Measurements from ENCODE around the gene CANT1.
"Not testable (repeated sequence)": the region's sequence is repeated elsewhere in the genome, so short reads cannot be mapped to it uniquely, and the experiment has no call there.

The CANT1 gene

DNA sequence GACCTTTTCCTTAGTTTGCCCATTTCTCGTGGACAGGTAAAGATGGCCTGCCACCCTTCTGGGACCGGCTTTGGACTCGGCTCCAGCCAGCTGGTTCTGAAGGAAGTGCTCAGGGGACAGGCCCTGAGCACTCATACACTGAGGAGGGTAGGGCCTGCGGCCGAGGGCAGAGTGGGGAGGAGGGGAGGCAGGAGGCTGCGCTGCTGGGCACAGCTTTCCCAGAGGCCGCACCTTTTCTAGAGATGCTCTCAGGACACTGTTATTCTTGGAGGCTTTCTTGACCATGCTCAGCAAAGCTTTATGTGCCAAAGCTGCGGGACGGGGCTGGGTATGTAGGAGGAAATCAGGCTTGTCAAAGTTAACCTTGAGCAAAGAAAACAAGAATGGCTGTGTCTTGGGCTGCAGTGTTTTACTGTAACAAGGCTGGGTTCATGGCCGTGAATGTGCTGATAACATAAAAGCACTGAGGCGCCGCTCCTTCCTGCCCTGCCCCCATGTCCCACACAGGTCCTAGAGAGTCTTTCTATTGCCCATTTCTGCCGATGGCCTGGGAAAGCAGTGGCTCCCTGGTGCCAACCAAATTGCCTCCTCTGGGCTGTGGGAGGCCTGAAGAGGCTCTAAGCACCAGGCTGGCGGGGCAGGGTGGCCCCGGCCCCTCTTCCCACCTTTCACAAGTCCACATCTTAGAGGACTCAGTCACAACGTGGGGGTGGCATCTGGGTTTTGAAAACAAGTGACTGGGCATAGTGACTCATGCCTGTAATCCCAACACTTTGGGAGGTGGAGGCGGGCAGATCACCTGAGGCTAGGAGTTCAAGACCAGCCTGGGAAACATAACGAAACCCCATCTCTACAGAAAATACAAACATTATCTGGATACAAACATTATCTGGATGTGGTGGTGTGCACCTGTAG lies 62.1 kb downstream of the CANT1 start:
- H3K27ac ChIP-seq = no peak overlapping the region

DNA sequence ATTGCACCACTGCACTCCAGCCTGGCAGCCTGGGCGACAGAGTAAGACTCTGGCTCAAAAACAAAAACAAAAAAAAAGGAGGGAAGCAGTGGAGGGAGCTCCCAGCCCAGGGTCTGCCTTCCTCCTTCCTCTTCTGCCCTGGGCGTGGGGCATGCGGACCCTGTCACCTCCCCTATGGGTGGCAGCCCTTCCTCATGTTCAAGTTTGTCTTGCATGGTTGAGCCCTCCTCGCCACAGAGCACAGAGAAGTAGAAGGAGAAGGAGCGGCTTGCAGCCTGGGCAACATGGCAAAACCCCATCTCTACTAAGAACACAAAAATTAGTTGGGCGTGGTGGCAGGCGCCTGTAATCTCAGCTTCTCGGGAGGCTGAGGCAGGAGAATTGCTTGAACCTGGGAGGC lies 62.9 kb downstream of the CANT1 start:
- Histone ChIP-seq H3K27ac (no peak overlapping the region), H3K4me1 (no peaks in the 10 kb centered on the region), H3K27me3 (peaks cover 0 to 4% of the 10 kb centered on the region in 2 donors), H3K4me3 (no peak overlapping the region), H3K36me3 (no peaks in the 10 kb centered on the region), H3K9me3 (peaks cover 4 to 13% (median 12%) of the 10 kb centered on the region in 3 donors)
- DNase-seq = no peak
- intact Hi-C loops (cut with DNase I; ENCODE audit: low total_unique reads) = no loop called here
- TF ChIP-seq, protein P1, sequence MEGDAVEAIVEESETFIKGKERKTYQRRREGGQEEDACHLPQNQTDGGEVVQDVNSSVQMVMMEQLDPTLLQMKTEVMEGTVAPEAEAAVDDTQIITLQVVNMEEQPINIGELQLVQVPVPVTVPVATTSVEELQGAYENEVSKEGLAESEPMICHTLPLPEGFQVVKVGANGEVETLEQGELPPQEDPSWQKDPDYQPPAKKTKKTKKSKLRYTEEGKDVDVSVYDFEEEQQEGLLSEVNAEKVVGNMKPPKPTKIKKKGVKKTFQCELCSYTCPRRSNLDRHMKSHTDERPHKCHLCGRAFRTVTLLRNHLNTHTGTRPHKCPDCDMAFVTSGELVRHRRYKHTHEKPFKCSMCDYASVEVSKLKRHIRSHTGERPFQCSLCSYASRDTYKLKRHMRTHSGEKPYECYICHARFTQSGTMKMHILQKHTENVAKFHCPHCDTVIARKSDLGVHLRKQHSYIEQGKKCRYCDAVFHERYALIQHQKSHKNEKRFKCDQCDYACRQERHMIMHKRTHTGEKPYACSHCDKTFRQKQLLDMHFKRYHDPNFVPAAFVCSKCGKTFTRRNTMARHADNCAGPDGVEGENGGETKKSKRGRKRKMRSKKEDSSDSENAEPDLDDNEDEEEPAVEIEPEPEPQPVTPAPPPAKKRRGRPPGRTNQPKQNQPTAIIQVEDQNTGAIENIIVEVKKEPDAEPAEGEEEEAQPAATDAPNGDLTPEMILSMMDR (IDR thresholded peaks at IDR 0.05) = no peak

More for the DNA sequence above, 62.1 kb downstream of the CANT1 start:
- intact Hi-C loops (cut with DNase I; ENCODE audit: low total_unique reads) = no loop called here
- H3K27me3 ChIP-seq = peaks cover 0 to 4% of the 10 kb centered on the region in 2 donors
- TF ChIP-seq, protein P1 (IDR thresholded peaks at IDR 0.05) = no peak
- no peak for DNase-seq
- H3K4me1 ChIP-seq = no peaks in the 10 kb centered on the region
- no peak overlapping the region for H3K4me3 ChIP-seq
- peaks cover 4 to 14% (median 14%) of the 10 kb centered on the region in 3 donors for H3K9me3 ChIP-seq
- no peaks in the 10 kb centered on the region for H3K36me3 ChIP-seq

DNA sequence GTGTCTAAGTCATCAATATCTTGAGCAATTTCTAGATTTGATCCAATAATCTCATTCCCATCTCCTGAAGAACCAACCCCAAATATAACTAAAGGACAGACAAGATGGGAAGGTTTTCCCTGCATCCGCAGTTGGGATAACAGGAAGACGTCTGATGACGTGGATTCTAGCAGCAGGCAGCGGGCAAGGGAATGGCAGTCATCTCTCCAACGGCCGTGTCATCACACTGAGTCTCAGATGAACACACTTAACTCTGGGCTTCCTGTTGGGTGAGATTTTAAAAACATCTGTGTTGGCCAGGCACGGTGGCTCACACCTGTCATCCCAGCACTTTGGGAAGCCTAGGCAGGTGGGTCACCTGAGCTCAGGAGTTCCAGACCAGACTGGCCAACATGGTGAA lies 63.4 kb downstream of the CANT1 start:
- no peak for DNase-seq
- intact Hi-C loops (cut with DNase I; ENCODE audit: low total_unique reads) = no loop called here
- H3K4me3 ChIP-seq = no peak overlapping the region
- no peaks in the 10 kb centered on the region for H3K4me1 ChIP-seq
- H3K9me3 ChIP-seq = peaks cover 4 to 10% (median 7%) of the 10 kb centered on the region in 3 donors
- H3K36me3 ChIP-seq = no peaks in the 10 kb centered on the region
- no peak overlapping the region for H3K27ac ChIP-seq
- H3K27me3 ChIP-seq = peaks cover 0 to 4% of the 10 kb centered on the region in 2 donors
- TF ChIP-seq, protein P1 (IDR thresholded peaks at IDR 0.05) = no peak

DNA sequence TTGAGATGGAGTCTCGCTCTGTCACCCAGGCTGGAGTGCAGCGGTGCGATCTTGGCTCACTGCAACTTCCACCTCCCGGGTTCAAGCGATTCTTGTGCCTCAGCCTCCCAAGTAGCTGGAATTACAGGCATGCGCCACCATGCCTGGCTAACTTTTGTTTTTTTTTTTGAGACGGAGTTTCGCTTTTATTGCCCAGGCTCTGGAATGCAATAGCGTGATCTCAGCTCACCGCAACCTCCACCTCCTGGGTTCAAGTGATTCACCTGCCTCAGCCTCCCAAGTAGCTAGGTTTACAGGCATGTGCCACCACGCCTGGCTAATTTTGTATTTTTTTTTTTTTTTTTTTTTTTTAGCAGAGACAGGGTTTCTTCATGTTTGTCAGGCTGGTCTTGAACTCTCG lies 64.1 kb downstream of the CANT1 start:
- intact Hi-C loops (cut with DNase I; ENCODE audit: low total_unique reads); H3K27me3 ChIP-seq; H3K4me1 ChIP-seq; H3K27ac ChIP-seq; H3K9me3 ChIP-seq; H3K36me3 ChIP-seq; DNase-seq; H3K4me3 ChIP-seq: not testable (repeated sequence)

DNA sequence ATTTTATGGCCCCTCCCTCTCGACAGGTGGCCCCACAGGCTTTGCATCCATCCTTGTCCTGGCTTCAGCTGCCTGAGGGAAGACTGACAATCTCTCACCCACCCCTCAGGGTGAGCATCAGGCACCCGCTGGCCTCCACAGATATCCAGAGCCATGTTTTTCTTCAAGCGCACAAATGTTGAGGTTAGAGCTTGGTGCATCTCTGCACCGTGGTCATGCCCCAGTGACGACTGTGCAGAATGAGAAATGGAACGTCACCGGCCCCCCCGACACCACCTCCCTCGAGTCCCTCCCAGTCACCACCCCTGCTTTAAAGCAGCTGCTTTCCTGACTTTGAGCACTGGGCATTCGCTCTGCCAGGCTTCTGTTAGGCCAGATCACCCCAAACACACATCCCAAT lies 64.6 kb downstream of the CANT1 start:
- no peak overlapping the region for H3K4me3 ChIP-seq
- H3K4me1 ChIP-seq = peaks cover 0 to 7% (median under 1%) of the 10 kb centered on the region in 4 donors
- no peak overlapping the region for H3K27ac ChIP-seq
- no peak for DNase-seq
- no peaks in the 10 kb centered on the region for H3K9me3 ChIP-seq
- no peaks in the 10 kb centered on the region for H3K36me3 ChIP-seq
- peaks cover 0 to 4% of the 10 kb centered on the region in 2 donors for H3K27me3 ChIP-seq
- TF ChIP-seq, protein P1 (IDR thresholded peaks at IDR 0.05) = no peak
- intact Hi-C loops (cut with DNase I; ENCODE audit: low total_unique reads) = no loop called here

DNA sequence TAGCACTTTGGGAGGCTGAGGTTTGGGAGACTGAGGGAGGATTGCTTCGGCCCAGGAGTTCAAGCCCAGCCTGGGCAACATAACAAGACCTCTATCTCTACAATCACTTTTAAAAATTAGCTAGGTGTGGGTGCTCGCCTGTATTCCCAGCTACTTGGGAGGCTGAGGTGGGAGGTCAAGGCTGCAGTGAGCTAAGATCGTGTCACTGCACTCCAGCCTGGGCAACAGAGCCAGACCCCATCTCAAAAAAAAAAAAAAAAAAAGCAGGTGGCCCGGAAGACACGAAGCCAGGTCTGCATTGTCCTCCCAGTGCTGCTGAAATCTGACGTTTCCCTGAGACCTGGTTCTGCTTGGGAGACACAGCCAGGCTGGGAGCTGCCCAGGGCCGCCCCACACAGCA lies 65.5 kb downstream of the CANT1 start:
- intact Hi-C loops (cut with DNase I; ENCODE audit: low total_unique reads) = no loop called here
- TF ChIP-seq, protein P1 (IDR thresholded peaks at IDR 0.05) = no peak
- H3K4me3 ChIP-seq = no peak overlapping the region

More for the DNA sequence above, 65.5 kb downstream of the CANT1 start:
- H3K36me3 ChIP-seq = no peaks in the 10 kb centered on the region
- H3K27me3 ChIP-seq = peaks cover 0 to 4% of the 10 kb centered on the region in 2 donors
- no peak overlapping the region for H3K27ac ChIP-seq
- no peaks in the 10 kb centered on the region for H3K9me3 ChIP-seq
- peaks cover 0 to 11% (median 8%) of the 10 kb centered on the region in 4 donors for H3K4me1 ChIP-seq
- DNase-seq = no peak
